Kidney (tissue), 14 donors: ENCODE results near the gene UBE2S. TPM values are rescaled to one million over a fixed set of nuclear protein-coding genes. Genes with fewer than 3 reads are reported as not detected.

ENCODE experiments used
- DNase-seq, 5 donors: peaks; one replicate each; pipeline ENCODE4 v3.0.0-alpha.2; 2013 to 2020
- FAIRE-seq: peaks from 2 replicates; lab custom pipeline; 2012; peaks lifted over from hg19 to GRCh38; lab: Jason Lieb, UNC
- H3K27ac ChIP-seq, 2 donors: one replicate each; pipeline ENCODE4 v1.7.0; 2013; ENCODE audit warnings: low read depth in 2 of 2, low read length in 2 of 2, inconsistent platforms in 1 of 2
- H3K27me3 ChIP-seq: one replicate; pipeline ENCODE4 v1.7.1; 2013; ENCODE audit warnings: low read length, inconsistent platforms; ENCODE audit not compliant: control insufficient read depth, insufficient read depth
- H3K36me3 ChIP-seq, 3 donors: one replicate each; pipeline versions ENCODE4 v1.7.0 to v1.7.1; 2013; ENCODE audit warnings: low read length in 3 of 3, control low read depth in 1 of 3, inconsistent platforms in 1 of 3; ENCODE audit not compliant: insufficient read depth in 3 of 3, control insufficient read depth in 2 of 3
- H3K4me1 ChIP-seq, 3 donors: one replicate each; pipeline versions ENCODE4 v1.7.0 to v1.7.1; 2013; ENCODE audit warnings: low read length in 3 of 3, inconsistent platforms in 1 of 3, low read depth in 1 of 3; ENCODE audit not compliant: control insufficient read depth in 2 of 3, insufficient read depth in 2 of 3
- H3K4me3 ChIP-seq, 3 donors: one replicate each; pipeline versions ENCODE4 v1.7.0 to v1.8.1; 2013; ENCODE audit warnings: low read length in 3 of 3, control low read depth in 1 of 3, inconsistent platforms in 1 of 3
- H3K9ac ChIP-seq, 3 donors: one replicate each; pipeline versions ENCODE4 v1.7.0 to v1.7.1; 2013; ENCODE audit warnings: low read length in 3 of 3, control low read depth in 1 of 3, inconsistent platforms in 1 of 3
- H3K9me3 ChIP-seq, 3 donors: one replicate each; pipeline versions ENCODE4 v1.7.0 to v1.7.1; 2013; ENCODE audit warnings: low read length in 3 of 3, control low read depth in 1 of 3, inconsistent platforms in 1 of 3; ENCODE audit not compliant: control insufficient read depth in 2 of 3, insufficient read depth in 1 of 3
- CTCF ChIP-seq: IDR thresholded peaks from 3 replicates; pipeline ENCODE4 v1.5.1; 2012; ENCODE audit warnings: mild to moderate bottlenecking, moderate library complexity, borderline replicate concordance; ENCODE audit not compliant: insufficient read depth; ENCODE audit errors: extremely low read depth
- intact Hi-C: fragments of 100-400 bp; cut with DNase I; formaldehyde crosslinking; loops from one replicate; pipeline ENCODE4 v1.11.1; 2022
- polyA plus RNA-seq: library from polyadenylated mRNA; stranded (reverse); fragments of 350-450 nt; fragmentation: Illumina TruSeq; extraction: RNeasy Lipid Tissue Mini Kit (QIAGEN cat#74804); gene quantifications from one replicate; pipeline ENCODE4 v1.2.3, GENCODE V29; 2014; ENCODE audit warnings: low read depth, low replicate concordance; ENCODE audit not compliant: insufficient read depth
- total RNA-seq: library from RNA; stranded (reverse); fragmentation: NEBNext Ultra II Directional; extraction: Animal tissue kit (Norgen Biotek cat#: 25700); gene quantifications from one replicate; pipeline ENCODE4 v1.2.1, GENCODE V29; 2021
- donor health status: control.
- donor health status: control.
- donor health status: control.
- donor health status: control.
- donor health status: control.
- donor health status: DM: yes; HTN: yes; CAD: no.
- donor health status: Normal renal cell carcinoma (clear cell type).

The UBE2S gene
- total and polyA plus RNA-seq, 2 donors from 2014 or later = 16.8 to 20.8 TPM

DNA sequence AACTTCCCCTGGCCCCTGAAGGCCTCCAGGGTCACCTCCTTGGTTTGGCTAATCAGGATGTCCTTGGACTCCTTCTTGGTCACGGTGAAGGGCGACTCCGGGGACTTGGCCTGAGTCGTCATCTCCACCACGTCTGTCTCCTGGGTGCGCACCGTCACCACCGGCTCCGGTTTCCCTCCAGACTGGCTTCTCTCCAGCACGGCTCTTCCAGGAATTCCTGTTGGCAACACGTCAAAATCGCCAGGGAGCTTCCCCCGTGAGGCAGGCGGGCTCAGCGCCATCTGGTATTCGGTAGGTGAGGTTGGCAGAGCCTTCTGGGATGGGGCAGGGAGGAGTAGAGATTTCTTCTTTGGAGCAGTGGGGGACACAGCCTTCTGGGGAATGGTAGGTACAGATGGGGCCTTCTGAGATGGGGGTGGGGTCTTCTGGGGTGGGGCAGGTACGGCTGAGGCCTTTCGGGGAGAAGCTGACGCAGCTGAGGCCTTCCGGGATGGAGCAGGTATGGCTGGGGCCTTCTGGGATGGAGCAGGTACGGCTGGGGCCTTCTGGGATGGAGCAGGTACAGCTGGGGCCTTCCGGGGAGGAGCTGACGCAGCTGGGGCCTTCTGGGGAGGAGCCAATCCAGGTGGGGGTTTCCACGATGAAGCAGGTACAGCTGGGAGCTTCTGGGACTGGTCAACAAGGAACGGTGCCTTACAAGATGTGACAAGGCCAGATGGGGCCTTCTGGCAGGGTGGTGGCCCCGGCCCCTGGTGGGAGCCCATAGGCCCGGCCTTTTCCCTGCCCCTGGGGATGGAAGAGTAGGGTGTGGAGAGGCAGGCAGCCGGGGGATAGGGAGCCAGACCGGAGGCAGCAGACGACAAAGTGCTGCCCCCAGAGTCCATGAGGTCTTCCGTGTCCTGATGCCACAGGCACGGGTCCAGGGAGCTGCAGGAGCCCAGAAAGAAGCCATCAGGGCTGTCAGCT, 48.4 kb downstream of the UBE2S start:
- Histone ChIP-seq H3K9me3 (no peaks in the 10 kb centered on the region), H3K27ac (no peak overlapping the region), H3K4me3 (no peak overlapping the region), H3K4me1 (no peaks in the 10 kb centered on the region), H3K36me3 (no peaks in the 10 kb centered on the region), H3K27me3 (no peaks in the 10 kb centered on the region), H3K9ac (no peak overlapping the region)
- no peak for DNase-seq
- intact Hi-C loops = no loop called here
- FAIRE-seq = no peak
- no peak for TF ChIP-seq CTCF

DNA sequence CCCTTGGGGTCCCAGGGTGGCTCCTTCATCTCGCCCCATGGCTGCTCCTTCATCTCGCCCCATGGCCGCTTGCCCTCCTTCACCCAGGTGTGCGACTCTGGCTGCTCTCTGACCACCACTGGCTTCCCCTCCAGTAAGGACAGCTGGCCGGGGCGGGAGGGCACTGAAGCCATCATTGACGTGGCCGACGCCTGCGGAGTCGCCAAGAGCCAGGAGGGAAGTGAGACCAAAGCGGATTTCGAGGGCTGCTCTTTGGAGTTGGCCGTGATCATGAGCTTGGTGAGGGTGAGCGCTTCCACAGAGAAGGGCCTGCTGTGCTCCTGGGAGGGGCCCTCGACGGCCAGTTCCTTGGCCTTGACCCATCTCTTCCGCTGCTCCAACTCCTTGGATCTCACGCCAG, 49.1 kb downstream of the UBE2S start:
- no peak for FAIRE-seq
- DNase-seq = no peak
- no peaks in the 10 kb centered on the region for H3K9me3 ChIP-seq
- H3K36me3 ChIP-seq = no peaks in the 10 kb centered on the region
- peaks cover 0 to 3% (median 0%) of the 10 kb centered on the region in 3 donors for H3K4me1 ChIP-seq
- H3K27ac ChIP-seq = no peak overlapping the region
- H3K4me3 ChIP-seq = no peak overlapping the region
- H3K27me3 ChIP-seq = peaks cover 1% of the 10 kb centered on the region
- H3K9ac ChIP-seq = no peak overlapping the region
- intact Hi-C loops = no loop called here
- TF ChIP-seq CTCF = no peak

DNA sequence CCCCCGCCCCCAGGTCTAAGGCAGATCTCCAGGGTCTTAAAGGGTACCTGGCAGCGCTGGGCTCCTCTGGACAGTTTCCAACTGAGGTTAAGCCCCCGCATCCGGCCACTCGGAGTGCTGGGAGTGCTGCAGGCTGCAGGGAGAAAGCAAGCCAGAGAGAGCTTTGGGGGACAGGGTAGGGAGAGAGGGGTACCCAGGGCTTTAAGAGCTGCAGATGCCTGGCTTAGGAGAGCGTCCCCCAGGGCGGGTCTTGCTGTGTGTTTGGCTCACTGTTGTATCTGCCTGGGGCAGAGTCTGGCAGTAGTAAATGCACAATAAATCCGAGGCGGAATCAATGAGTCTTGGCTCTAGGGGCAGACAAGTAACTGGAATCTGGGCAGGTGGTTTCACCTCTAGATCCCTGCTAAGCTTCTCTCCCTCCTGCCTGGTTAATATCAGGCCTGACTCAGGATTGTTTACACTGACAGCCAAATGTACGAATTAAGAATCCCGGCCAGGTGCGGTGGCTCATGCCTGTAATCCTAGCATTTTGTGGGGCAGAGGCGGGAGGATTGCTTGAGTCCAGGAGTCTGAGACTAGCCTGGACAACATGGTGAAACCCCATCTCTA, 52.3 kb downstream of the UBE2S start:
- Histone ChIP-seq H3K27me3 (peaks cover 15% of the 10 kb centered on the region), H3K27ac (no peak overlapping the region), H3K36me3 (no peaks in the 10 kb centered on the region), H3K4me3 (no peak overlapping the region), H3K9me3 (no peaks in the 10 kb centered on the region), H3K9ac (no peak overlapping the region), H3K4me1 (peaks cover 0 to 6% (median 0%) of the 10 kb centered on the region in 3 donors)
- FAIRE-seq = no peak
- intact Hi-C loops = no loop called here
- peak in 4 of 5 donors; percentile 53 to 73 (median 65) for DNase-seq
- no peak for TF ChIP-seq CTCF
